Measurements from ENCODE around the gene TAGLN3. TPM values are rescaled to one million over a fixed set of nuclear protein-coding genes. Genes with fewer than 3 reads are reported as not detected.

Gene TAGLN3
- total and polyA plus RNA-seq, 8 donors: 0.87 to 5.3 (median 2.2) TPM; not detected in 4

- no peak overlapping the region for H3K27ac ChIP-seq
These were observed 33.2 kb upstream of the TAGLN3 start for GRCh38 chr3:111965484-111965883.

GRCh38 chr3:111967068-111967467 is 31.7 kb upstream of the TAGLN3 start:
- Histone ChIP-seq H3K27me3 (no peaks in the 10 kb centered on the region), H3K36me3 (peaks cover 4 to 39% (median 19%) of the 10 kb centered on the region in 4 donors), H3K4me3 (no peak overlapping the region), H3K27ac (peak overlapping the region in 4 of 5 donors; percentile 20 to 64 (median 36)), H3K9me3 (no peaks in the 10 kb centered on the region), H3K4me1 (peaks cover 0 to 25% (median 13%) of the 10 kb centered on the region in 4 donors)
- intact Hi-C loops (cut with DNase I; ENCODE audit: low total_unique reads): loop anchor here (5.0 to 10.0 kb wide), 3 partner anchors 112 to 300 kb away; partner anchors contain the start of gene PHLDB2
- TF ChIP-seq POLR2AphosphoS5 (IDR thresholded peaks at IDR 0.05): no peak
- TF ChIP-seq POLR2A (IDR thresholded peaks at IDR 0.05): no peak
- TF ChIP-seq EP300 (IDR thresholded peaks at IDR 0.05): no peak
- TF ChIP-seq CTCF (IDR thresholded peaks at IDR 0.05): no peak
- 23 to 36% (median 31%) methylated on average over 3 of the region's 3 CpGs for WGBS, 5 donors
- peak in 1 of 2 donors; percentile 27 for DNase-seq

More at GRCh38 chr3:111965484-111965883, 33.2 kb upstream of the TAGLN3 start:
- Histone ChIP-seq H3K4me1 (peaks cover 0 to 25% (median 13%) of the 10 kb centered on the region in 4 donors), H3K27me3 (no peaks in the 10 kb centered on the region), H3K9me3 (no peaks in the 10 kb centered on the region), H3K36me3 (peaks cover 4 to 35% (median 22%) of the 10 kb centered on the region in 4 donors), H3K4me3 (no peak overlapping the region)
- intact Hi-C loops (cut with DNase I; ENCODE audit: low total_unique reads): loop anchor here (5.0 to 10.0 kb wide), 3 partner anchors 111 to 298 kb away; partner anchors contain the start of gene PHLDB2
- DNase-seq: no peak
- no peak for TF ChIP-seq POLR2AphosphoS5 (IDR thresholded peaks at IDR 0.05)
- no peak for TF ChIP-seq EP300 (IDR thresholded peaks at IDR 0.05)
- WGBS, 5 donors: 82 to 87% (median 83%) methylated on average over 2 of the region's 2 CpGs

GRCh38 chr3:111967651-111968274 is 31.0 kb upstream of the TAGLN3 start:
- Histone ChIP-seq H3K4me3 (no peak overlapping the region), H3K9me3 (no peaks in the 10 kb centered on the region), H3K27me3 (no peaks in the 10 kb centered on the region), H3K36me3 (peaks cover 4 to 35% (median 13%) of the 10 kb centered on the region in 4 donors), H3K4me1 (peaks cover 0 to 25% (median 13%) of the 10 kb centered on the region in 4 donors), H3K27ac (peak overlapping the region in 4 of 5 donors; percentile 20 to 64 (median 36))
- 7 to 14% (median 11%) methylated on average over 8 of the region's 8 CpGs for WGBS, 5 donors
- intact Hi-C loops (cut with DNase I; ENCODE audit: low total_unique reads): loop anchor here (5.0 to 10.0 kb wide), 3 partner anchors 113 to 300 kb away; partner anchors contain the start of gene PHLDB2
- DNase-seq: peak; percentile 87 to 93
- no peak for TF ChIP-seq POLR2A (IDR thresholded peaks at IDR 0.05)
- TF ChIP-seq EP300 (IDR thresholded peaks at IDR 0.05): no peak
- TF ChIP-seq POLR2AphosphoS5 (IDR thresholded peaks at IDR 0.05): peak in 2 of 3 donors; percentile 32 to 77
- TF ChIP-seq CTCF (IDR thresholded peaks at IDR 0.05): peak in 6 of 7 experiments; percentile 55 to 93 (median 84)

GRCh38 chr3:111968319-111969054 is 30.2 kb upstream of the TAGLN3 start:
- intact Hi-C loops (cut with DNase I; ENCODE audit: low total_unique reads): loop anchor here (5.0 to 10.0 kb wide), 3 partner anchors 114 to 301 kb away; partner anchors contain the start of gene PHLDB2
- no peak for DNase-seq
- TF ChIP-seq POLR2AphosphoS5 (IDR thresholded peaks at IDR 0.05) (no peak), POLR2A (IDR thresholded peaks at IDR 0.05) (no peak), CTCF (IDR thresholded peaks at IDR 0.05) (no peak), EP300 (IDR thresholded peaks at IDR 0.05) (no peak)
- H3K9me3 ChIP-seq: no peaks in the 10 kb centered on the region
- H3K4me1 ChIP-seq: peaks cover 0 to 25% (median 13%) of the 10 kb centered on the region in 4 donors
- H3K36me3 ChIP-seq: peaks cover 4 to 35% (median 15%) of the 10 kb centered on the region in 4 donors
- 47 to 62% (median 51%) methylated on average over 5 of the region's 5 CpGs for WGBS, 5 donors
- no peaks in the 10 kb centered on the region for H3K27me3 ChIP-seq
- H3K4me3 ChIP-seq: no peak overlapping the region
- H3K27ac ChIP-seq: peak overlapping the region in 1 of 5 donors; percentile 14
